HuH-7.5 (cell line): ENCODE data around the gene KLHDC3.
A peak's percentile ranks its signal among the peaks of the same experiment; 100 is the strongest.
"Not testable (repeated sequence)": the region's sequence is repeated elsewhere in the genome, so short reads cannot be mapped to it uniquely, and the experiment has no call there.

Experiments used
- DNase-seq: peaks from one replicate; pipeline ENCODE4 v3.0.0; 2011; ENCODE audit warnings: low spot score

Gene KLHDC3

DNA sequence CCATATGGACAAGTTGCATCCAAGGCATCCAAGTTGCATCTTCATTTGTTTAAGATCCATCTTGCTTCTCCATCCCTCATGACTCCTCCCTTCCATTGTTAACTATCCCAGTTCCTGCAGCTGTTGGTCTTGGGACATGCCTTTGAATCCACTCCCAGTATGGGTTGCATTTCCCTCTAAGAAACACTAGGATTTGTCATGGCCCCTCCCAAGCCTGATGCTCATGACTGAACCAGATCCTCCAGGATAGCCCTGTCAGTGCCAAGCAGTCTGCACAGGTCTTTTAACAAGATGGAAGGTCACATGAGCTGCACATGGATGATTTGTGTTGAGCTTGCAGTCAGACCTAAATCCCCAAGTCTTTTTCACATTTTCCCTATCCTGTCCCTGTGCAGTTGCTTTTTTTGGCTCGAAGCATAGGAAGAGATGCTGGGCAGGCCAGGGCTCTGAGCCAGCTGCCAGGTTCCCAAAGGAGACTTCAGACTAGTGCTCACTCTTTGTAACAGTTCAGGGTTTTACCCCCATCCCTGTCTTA is 25.5 kb upstream of the KLHDC3 start:
- no peak for DNase-seq

GRCh38 chr6:42989923-42990322 is 24.1 kb upstream of the KLHDC3 start:
- no peak for DNase-seq

DNA sequence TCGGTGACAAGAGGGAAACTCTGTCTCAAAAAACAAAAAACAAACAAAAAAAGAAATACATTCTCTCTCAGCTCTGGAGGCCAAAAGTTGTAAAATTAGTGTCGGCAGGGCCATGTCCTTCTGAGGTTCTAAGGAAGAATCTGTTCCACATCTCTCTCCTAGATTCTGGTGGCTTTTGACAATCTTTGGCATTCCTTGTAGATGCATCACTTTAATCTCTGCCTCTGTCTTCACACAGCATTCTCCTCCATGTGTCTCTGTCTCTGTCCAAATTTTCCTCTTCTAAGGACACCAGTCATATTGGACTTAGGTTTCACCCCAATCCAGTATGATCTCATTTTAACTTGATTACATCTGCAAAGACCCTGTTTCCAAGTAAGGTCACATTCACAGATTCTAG is 20.6 kb upstream of the KLHDC3 start:
- no peak for DNase-seq

DNA sequence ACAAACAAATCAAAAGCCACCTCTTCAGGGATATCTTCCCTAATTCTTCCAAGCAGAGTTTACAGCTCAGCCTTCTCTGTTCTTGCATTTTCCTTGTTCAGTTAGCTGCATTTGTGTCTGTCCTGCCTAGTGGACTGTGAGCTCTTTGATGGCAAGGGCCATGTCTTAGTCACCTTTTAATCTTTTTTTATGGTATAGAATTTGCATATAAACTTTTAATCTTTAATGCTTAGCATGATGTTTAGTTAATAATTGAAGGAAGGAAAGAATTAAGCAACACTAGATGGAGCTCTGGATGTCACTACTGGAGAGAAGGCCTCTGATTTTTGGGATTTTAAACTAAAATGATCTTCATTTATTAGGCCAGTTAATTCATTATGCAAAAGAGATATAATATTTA is 17.5 kb upstream of the KLHDC3 start:
- no peak for DNase-seq

DNA sequence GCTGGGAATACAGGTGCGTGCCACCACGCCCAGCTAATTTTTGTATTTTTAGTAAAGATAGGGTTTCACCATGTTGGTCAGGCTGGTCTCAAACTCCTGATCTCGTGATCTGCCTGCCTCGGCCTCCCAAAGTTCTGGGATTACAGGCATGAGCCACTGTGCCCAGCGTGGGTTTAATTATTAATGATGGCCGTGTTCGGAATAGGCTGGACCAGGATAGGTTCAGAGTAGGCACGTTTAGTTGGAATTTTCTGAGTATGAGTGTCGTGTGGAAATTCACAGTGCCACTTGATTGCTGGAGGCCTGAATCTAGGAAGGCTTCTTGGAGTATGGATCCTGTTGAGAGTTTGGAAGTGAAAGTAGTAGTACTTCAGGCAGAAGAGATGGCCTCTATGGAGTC is 15.8 kb upstream of the KLHDC3 start:
- not testable (repeated sequence) for DNase-seq

DNA sequence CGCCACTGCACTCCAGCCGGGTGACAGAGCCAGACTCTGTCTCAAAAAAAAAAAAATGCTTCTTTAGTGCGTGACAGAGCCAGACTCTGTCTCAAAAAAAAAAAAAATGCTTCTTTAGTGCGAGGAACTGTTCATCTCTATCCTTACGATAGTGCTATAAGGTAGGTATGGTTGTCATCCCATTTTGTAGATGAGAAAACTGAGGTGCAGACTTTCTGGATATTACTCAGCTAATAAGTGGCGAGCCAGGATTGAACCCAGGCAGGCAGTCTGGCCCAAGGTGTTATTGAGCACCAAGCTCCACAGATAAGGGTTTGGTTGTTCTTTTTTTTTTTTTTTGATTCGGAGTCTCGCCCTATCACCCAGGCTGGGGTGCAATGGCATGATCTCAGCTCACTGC is 12.2 kb upstream of the KLHDC3 start:
- no peak for DNase-seq

GRCh38 chr6:43005844-43006243 is 8.2 kb upstream of the KLHDC3 start:
- DNase-seq = no peak

DNA sequence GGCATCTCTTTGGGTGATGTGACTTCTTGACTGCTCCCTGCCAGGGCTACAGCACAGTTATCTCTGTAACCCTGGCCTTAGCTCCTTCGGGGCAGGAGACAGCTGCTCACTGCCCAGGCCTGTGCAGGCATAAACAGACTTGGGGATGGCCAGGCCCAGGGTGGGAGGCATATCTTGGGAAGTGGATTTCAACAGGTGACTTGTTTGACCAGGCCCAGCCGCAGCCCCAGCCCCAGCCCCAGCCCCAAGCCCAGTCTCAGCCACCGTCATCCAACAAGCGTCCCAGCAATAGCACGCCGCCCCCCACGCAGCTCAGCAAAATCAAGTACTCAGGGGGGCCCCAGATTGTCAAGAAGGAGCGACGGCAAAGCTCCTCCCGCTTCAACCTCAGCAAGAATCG is 7.8 kb upstream of the KLHDC3 start:
- no peak for DNase-seq

DNA sequence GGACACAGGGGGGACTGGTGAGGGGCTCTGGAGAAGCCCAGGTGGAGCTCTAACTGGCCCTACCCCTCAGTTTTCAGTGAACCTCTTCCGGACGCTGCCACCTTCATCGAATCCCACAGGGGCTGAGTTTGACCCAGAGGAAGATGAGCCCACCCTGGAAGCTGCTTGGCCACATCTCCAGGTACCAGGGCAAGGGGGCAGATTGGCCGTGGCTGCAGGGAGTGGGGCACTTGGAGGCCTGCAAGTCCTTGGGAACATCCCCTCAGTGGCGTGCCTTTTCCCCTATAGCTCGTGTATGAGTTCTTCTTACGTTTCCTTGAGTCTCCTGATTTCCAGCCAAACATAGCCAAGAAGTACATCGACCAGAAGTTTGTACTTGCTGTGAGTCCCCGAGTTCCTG is 6.9 kb upstream of the KLHDC3 start:
- no peak for DNase-seq

DNA sequence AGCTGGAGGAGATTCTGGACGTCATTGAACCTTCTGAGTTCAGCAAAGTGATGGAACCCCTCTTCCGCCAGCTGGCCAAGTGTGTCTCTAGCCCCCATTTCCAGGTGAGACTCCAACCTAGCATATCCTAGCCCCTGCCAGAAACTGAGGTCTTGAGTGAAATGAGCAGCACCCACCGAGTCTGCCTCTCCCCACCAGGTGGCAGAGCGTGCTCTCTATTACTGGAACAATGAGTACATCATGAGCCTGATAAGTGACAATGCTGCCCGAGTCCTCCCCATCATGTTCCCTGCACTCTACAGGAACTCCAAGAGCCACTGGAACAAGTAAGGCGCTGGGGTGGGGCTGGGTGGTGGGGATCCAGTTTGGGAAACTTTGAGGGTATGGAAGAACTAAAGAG is 4.9 kb upstream of the KLHDC3 start:
- DNase-seq = no peak

DNA sequence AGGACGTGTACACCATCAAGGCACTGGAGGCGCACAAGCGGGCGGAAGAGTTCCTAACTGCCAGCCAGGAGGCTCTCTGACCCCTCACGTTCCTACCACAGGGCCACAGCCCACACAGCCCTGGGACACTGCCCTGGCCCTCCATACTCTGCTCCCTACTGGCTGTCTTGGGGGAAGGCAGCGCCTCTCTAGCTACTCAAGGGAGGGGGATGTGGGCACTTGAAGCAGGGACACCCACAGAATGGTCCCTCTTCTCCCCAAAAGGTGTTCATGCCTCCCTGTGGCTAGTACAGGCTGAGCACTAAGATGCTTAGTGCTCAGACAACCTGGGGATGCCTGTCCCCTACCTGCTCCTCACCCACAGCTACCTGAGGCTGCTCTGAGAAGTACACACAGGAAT is 2.8 kb upstream of the KLHDC3 start:
- no peak for DNase-seq

DNA sequence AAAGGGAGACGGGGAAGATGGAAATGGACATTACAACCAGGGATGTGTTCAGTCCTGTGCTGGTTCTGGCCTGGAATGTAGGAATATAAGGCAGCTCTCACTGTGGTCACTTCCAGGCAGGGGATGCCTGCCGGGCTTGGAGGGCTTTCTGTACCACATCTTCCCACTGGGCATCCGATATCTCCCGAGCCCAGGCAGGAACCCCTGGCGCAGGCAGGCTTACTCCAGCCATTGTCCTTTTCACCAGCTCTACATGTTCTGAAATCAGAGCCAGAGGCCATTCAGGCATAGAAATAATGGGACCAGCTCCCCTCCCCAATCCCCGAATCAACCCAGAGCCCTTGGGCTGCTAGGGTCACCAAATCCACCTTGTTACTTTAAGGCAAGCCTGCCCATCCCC is 1.7 kb upstream of the KLHDC3 start:
- no peak for DNase-seq

- no peak for DNase-seq
Measured at GRCh38 chr6:43013097-43013842, 779 bp upstream of the KLHDC3 start.

- DNase-seq = no peak
Measured at GRCh38 chr6:43014434-43014909, 423 bp downstream of the KLHDC3 start.

- no peak for DNase-seq
Measured at GRCh38 chr6:43016176-43016942, 2.3 kb downstream of the KLHDC3 start.

DNA sequence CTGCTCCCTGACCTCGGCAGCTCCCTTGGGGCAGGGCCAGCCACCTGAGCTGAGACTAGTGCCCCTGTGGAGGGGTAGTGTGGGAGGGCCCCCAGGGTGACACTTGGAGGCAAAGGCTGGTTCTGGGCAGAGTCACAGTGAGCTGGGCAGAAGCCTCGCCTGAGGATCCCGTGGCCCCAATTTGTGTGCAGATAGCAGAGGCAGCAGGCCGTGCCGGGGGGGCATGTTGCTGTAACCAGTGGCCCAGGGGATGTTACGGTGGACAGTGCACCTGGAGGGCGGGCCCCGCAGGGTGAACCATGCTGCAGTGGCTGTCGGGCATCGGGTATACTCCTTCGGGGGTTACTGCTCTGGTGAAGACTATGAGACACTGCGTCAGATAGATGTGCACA is 2.9 kb downstream of the KLHDC3 start:
- no peak for DNase-seq

DNA sequence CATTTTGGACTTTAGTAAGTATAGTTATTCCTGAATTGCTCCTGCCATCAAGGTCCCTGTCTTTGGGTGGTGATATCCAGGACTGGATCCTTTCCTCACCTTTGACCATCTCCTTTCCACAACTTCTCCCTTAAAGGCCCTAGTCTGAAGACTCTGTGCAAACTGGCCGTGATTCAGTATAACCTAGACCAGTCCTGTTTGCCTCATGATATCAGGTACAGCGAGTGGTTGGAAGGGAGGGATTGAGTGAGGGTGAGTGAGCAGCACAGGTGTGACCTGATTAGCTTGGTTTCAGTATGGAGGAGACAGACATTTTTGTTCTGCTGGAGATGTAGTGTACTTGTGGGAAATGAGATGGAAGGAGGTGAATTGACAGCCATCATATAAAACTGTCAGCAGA is 5.1 kb downstream of the KLHDC3 start:
- no peak for DNase-seq

- no peak for DNase-seq
Measured at GRCh38 chr6:43020052-43020705, 6.1 kb downstream of the KLHDC3 start.

- DNase-seq = peak; percentile 22
Measured at GRCh38 chr6:43020847-43021246, 6.8 kb downstream of the KLHDC3 start.

GRCh38 chr6:43021270-43022047 is 7.4 kb downstream of the KLHDC3 start, which contains the start of gene RRP36:
Gene RRP36, plus strand, starts transcription at chr6:43021623. Its CDS starts 32 bp downstream, at chr6:43021655.
- peak; percentile 77 for DNase-seq

DNA sequence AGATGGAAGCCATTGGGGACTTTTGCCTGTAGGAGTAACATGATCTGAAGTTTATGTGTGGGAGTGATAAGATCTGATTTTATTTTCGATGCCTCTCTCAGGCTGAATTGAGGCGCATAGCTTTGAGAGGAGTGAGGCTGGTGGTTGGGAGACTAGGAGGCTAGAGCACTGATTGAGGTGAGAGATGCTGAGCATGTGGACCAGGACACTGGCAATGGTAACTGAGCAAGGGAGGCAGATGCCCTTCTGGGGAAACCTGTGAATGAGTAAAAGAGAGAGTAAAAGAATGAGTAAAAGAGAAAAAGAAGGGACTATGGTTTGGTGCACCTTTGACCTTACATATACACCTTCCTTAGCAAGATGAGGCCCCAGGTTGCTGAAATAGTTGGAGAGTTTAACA is 10.4 kb downstream of the KLHDC3 start:
- no peak for DNase-seq

DNA sequence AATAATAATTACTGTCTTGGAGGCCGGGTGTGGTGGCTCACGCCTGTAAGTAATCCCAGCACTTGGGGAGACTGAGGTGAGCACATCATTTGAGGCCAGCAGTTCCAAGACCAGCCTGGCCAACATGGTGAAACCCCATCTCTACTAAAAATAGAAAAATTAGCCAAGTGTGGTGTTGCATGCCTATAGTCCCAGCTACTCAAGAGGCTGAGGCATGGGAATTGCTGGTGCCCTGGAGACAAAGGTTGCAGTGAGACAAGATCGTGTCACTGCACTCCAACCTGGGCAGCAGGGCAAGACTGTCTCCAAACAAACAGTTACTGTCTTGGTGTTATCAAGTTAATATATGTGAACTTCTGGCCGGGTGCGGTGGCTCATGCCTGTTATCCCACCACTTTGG is 12.3 kb downstream of the KLHDC3 start:
- no peak for DNase-seq
